ENCODE measurements around the gene CASP9. TPM values are rescaled to one million over a fixed set of nuclear protein-coding genes. Genes with fewer than 3 reads are reported as not detected.

CASP9 gene
- total RNA-seq, 1 donor from 2014 or later: 8.5 TPM

DNA sequence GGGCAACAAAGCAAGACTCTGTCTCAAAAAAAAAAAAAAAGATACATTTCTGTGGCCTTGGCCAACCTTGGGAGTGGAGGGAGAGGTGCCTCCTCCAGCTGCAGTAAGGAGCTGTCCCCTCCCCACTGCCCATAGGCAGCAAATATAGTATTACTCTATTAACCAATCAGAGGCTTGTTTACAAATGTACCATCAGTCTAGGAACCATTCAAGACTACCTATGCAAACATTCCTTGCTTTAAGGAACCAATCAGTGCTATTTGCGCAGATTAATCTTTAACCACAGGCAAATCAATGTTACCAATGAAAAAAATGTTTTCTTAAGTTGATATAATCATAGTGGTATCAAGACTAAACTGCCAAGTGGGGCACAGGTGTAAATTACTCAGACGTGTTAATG is 66.4 kb downstream of the CASP9 start:
- FAIRE-seq (no peak), DNase-seq (ENCODE audit: low read depth) (no peak)
- no peaks in the 10 kb centered on the region for H3K9me3 Mint-ChIP-seq (ENCODE audit: unreplicated experiment)
- no peak overlapping the region for H3K4me3 Mint-ChIP-seq (ENCODE audit: unreplicated experiment)
- no peak overlapping the region for H3K4me2 ChIP-seq (ENCODE audit: low read length)
- H3K4me1 ChIP-seq (ENCODE audit: insufficient read depth, low read length): peaks cover 11% of the 10 kb centered on the region
- H3K27me3 ChIP-seq (ENCODE audit: insufficient read depth, low read length): no peaks in the 10 kb centered on the region
- H3K9me3 ChIP-seq (ENCODE audit: insufficient read depth, low read depth, low read length): no peaks in the 10 kb centered on the region
- H3K9ac ChIP-seq (ENCODE audit: low read length): no peak overlapping the region
- no peaks in the 10 kb centered on the region for H3K36me3 Mint-ChIP-seq (ENCODE audit: low read depth, unreplicated experiment)
- no peak overlapping the region for H3K4me3 ChIP-seq (ENCODE audit: insufficient read depth, low read depth, low read length)
- peaks cover 1% of the 10 kb centered on the region for H3K27me3 Mint-ChIP-seq (ENCODE audit: low read depth, unreplicated experiment)
- H4K20me1 ChIP-seq (ENCODE audit: insufficient read depth, low read length): no peaks in the 10 kb centered on the region
- no peak overlapping the region for H3K27ac ChIP-seq (ENCODE audit: low read depth, low read length)
- no peak overlapping the region for H2AFZ ChIP-seq (ENCODE audit: low read depth, low read length)
- H3K4me1 Mint-ChIP-seq (ENCODE audit: low read depth, unreplicated experiment): peaks cover 7% of the 10 kb centered on the region
- TF ChIP-seq EZH2 (IDR thresholded peaks at IDR 0.05; ENCODE audit: insufficient read depth, low read length): no peak
- TF ChIP-seq, protein P1, sequence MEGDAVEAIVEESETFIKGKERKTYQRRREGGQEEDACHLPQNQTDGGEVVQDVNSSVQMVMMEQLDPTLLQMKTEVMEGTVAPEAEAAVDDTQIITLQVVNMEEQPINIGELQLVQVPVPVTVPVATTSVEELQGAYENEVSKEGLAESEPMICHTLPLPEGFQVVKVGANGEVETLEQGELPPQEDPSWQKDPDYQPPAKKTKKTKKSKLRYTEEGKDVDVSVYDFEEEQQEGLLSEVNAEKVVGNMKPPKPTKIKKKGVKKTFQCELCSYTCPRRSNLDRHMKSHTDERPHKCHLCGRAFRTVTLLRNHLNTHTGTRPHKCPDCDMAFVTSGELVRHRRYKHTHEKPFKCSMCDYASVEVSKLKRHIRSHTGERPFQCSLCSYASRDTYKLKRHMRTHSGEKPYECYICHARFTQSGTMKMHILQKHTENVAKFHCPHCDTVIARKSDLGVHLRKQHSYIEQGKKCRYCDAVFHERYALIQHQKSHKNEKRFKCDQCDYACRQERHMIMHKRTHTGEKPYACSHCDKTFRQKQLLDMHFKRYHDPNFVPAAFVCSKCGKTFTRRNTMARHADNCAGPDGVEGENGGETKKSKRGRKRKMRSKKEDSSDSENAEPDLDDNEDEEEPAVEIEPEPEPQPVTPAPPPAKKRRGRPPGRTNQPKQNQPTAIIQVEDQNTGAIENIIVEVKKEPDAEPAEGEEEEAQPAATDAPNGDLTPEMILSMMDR (IDR thresholded peaks at IDR 0.05; ENCODE audit: insufficient read depth, low read depth, low read length): no peak
- H3K79me2 ChIP-seq (ENCODE audit: insufficient read depth, low read length): no peaks in the 10 kb centered on the region
- no peak overlapping the region for H3K27ac Mint-ChIP-seq (ENCODE audit: unreplicated experiment)
- H3K36me3 ChIP-seq (ENCODE audit: insufficient read depth, low read length): no peaks in the 10 kb centered on the region

DNA sequence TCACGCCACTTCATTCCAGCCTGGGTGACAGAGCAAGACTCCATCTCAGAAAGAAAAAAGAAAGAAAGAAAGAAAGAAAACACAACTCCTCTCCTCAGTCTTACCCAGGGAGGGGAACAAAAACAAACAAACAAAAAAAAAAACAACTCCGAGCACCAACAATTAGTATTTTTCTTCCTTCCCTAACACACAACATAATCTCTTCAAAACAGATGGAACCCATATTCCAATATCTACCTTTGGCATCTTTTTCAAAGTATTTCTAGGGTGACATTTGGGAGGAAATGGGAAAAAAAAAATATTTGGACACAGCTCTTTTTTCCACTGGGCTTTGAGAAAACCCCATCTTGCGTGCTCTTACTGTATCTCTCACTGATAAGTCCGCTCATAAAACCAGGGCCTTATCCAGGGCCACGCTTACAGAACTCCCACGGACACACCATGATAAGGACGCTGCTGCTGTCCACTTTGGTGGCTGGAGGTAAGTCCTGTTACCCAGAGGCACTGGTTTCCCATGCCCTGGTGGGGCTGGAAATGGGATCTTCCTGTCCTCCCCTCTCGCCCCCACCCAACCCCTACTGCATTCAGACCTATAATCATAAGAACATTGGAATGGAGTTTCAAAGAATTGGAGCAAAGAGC is 67.6 kb downstream of the CASP9 start, which contains the start of gene CELA2A:
Gene CELA2A (plus strand): TSS at position 420 of the 642 bp plus-strand sequence. CDS start 22 bp downstream, at position 442.
- H3K36me3 ChIP-seq (ENCODE audit: insufficient read depth, low read length): no peaks in the 10 kb centered on the region
- H3K4me2 ChIP-seq (ENCODE audit: low read length): no peak within 1 kb of the TSS
- Mint-ChIP-seq H3K27me3 (ENCODE audit: low read depth, unreplicated experiment) (peaks cover 1% of the 10 kb centered on the region), H3K36me3 (ENCODE audit: low read depth, unreplicated experiment) (no peaks in the 10 kb centered on the region), H3K4me3 (ENCODE audit: unreplicated experiment) (peak within 1 kb of the TSS; percentile 42), H3K4me1 (ENCODE audit: low read depth, unreplicated experiment) (peaks cover 7% of the 10 kb centered on the region), H3K9me3 (ENCODE audit: unreplicated experiment) (no peaks in the 10 kb centered on the region), H3K27ac (ENCODE audit: unreplicated experiment) (no peak within 1 kb of the TSS)
- H3K27me3 ChIP-seq (ENCODE audit: insufficient read depth, low read length): no peaks in the 10 kb centered on the region
- H3K4me3 ChIP-seq (ENCODE audit: insufficient read depth, low read depth, low read length): no peak within 1 kb of the TSS
- no peak within 1 kb of the TSS for H2AFZ ChIP-seq (ENCODE audit: low read depth, low read length)
- H4K20me1 ChIP-seq (ENCODE audit: insufficient read depth, low read length): no peaks in the 10 kb centered on the region
- no peak for TF ChIP-seq EZH2 (IDR thresholded peaks at IDR 0.05; ENCODE audit: insufficient read depth, low read length)
- TF ChIP-seq, protein P1 (IDR thresholded peaks at IDR 0.05; ENCODE audit: insufficient read depth, low read depth, low read length): no peak
- no peaks in the 10 kb centered on the region for H3K79me2 ChIP-seq (ENCODE audit: insufficient read depth, low read length)
- H3K4me1 ChIP-seq (ENCODE audit: insufficient read depth, low read length): peaks cover 11% of the 10 kb centered on the region
- H3K9me3 ChIP-seq (ENCODE audit: insufficient read depth, low read depth, low read length): no peaks in the 10 kb centered on the region
- no peak within 1 kb of the TSS for H3K9ac ChIP-seq (ENCODE audit: low read length)
- no peak within 1 kb of the TSS for H3K27ac ChIP-seq (ENCODE audit: low read depth, low read length)
- DNase-seq (ENCODE audit: low read depth) (no peak), FAIRE-seq (no peak)

DNA sequence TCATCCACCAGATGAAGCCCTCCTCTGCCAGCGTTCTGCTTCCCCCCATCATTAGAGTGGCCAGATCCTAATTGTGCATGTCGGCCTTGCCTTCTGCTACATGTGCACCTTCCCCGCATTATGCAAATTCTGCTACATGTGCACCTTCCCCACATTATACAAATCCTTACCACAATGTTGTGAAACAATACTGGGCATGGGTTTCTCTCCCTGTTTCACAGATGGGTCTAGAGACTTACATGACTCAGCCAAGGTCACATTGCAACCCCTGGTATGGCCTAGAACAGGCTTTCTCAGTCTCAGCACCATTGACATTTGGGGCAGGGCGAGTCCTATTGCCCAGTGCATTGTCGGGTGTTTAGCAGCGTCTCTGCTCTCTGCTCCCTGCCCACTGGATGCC is 68.5 kb downstream of the CASP9 start:
- TF ChIP-seq EZH2 (IDR thresholded peaks at IDR 0.05; ENCODE audit: insufficient read depth, low read length): no peak
- TF ChIP-seq, protein P1 (IDR thresholded peaks at IDR 0.05; ENCODE audit: insufficient read depth, low read depth, low read length): no peak
- no peak overlapping the region for H2AFZ ChIP-seq (ENCODE audit: low read depth, low read length)
- peak overlapping the region; percentile 42 for H3K4me3 Mint-ChIP-seq (ENCODE audit: unreplicated experiment)
- no peak overlapping the region for H3K4me2 ChIP-seq (ENCODE audit: low read length)
- H3K9ac ChIP-seq (ENCODE audit: low read length): no peak overlapping the region
- H3K27ac Mint-ChIP-seq (ENCODE audit: unreplicated experiment): no peak overlapping the region
- H3K36me3 Mint-ChIP-seq (ENCODE audit: low read depth, unreplicated experiment): no peaks in the 10 kb centered on the region
- H3K79me2 ChIP-seq (ENCODE audit: insufficient read depth, low read length): no peaks in the 10 kb centered on the region
- FAIRE-seq (no peak), DNase-seq (ENCODE audit: low read depth) (no peak)
- peaks cover 6% of the 10 kb centered on the region for H3K9me3 Mint-ChIP-seq (ENCODE audit: unreplicated experiment)
- H3K27me3 Mint-ChIP-seq (ENCODE audit: low read depth, unreplicated experiment): peaks cover 1% of the 10 kb centered on the region
- H4K20me1 ChIP-seq (ENCODE audit: insufficient read depth, low read length): no peaks in the 10 kb centered on the region
- H3K27me3 ChIP-seq (ENCODE audit: insufficient read depth, low read length): no peaks in the 10 kb centered on the region
- H3K27ac ChIP-seq (ENCODE audit: low read depth, low read length): no peak overlapping the region
- no peaks in the 10 kb centered on the region for H3K36me3 ChIP-seq (ENCODE audit: insufficient read depth, low read length)
- no peak overlapping the region for H3K4me3 ChIP-seq (ENCODE audit: insufficient read depth, low read depth, low read length)
- peaks cover 11% of the 10 kb centered on the region for H3K4me1 ChIP-seq (ENCODE audit: insufficient read depth, low read length)
- no peaks in the 10 kb centered on the region for H3K9me3 ChIP-seq (ENCODE audit: insufficient read depth, low read depth, low read length)
- H3K4me1 Mint-ChIP-seq (ENCODE audit: low read depth, unreplicated experiment): peaks cover 7% of the 10 kb centered on the region
